ENCODE measurements around the gene NOS1AP.

NOS1AP gene

GRCh38 chr1:162256287-162256686 is 186.8 kb downstream of the NOS1AP start:
- no peak for DNase-seq (ENCODE audit: low spot score)

GRCh38 chr1:162258394-162258793 is 188.9 kb downstream of the NOS1AP start:
- no peak for DNase-seq (ENCODE audit: low spot score)

GRCh38 chr1:162259894-162260455 is 190.5 kb downstream of the NOS1AP start:
- DNase-seq (ENCODE audit: low spot score), result no peak

DNA sequence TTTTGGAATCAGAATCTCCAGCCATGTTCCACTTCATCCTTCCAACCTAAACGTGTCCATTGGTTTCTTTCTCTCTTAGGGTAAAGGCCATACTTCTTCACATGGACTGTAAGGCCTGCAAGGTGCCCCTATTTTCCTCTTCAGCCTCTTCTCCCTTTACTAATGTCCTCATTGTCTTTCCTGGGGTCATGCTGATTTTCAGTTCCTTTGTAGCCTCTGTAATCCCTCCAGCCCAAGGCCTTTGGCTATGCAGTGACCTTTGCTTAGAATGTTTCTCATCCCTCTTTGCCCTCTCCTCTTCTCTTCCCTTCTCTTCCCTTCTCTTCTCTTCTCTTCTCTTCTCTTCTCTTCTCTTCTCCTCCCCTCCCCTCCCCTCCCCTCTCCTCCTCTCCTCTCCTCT is 194.6 kb downstream of the NOS1AP start:
- no peak for DNase-seq (ENCODE audit: low spot score)

DNA sequence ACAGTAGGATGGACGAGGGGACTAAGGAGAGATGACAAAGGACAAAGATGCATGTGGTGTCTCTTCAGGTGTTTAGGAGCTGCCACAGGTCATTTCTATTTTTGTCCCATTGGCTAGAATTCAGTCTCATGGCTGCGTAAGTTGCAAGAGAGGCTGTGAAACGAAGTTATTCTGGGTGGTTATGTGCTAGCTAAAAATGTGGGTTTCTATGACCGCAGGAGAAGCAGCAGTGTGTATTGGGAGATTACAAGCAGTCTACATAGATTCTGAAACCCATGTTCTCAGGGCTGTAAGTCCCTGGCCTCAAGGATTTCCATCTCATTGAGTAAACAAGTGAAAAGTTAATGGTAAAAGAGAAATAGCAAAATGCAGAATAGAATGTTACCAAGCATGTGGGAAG is 196.5 kb downstream of the NOS1AP start:
- no peak for DNase-seq (ENCODE audit: low spot score)

GRCh38 chr1:162270016-162270770 is 200.7 kb downstream of the NOS1AP start:
- DNase-seq (ENCODE audit: low spot score), result no peak

- DNase-seq (ENCODE audit: low spot score), result no peak
Observed at GRCh38 chr1:162271972-162272371, 202.5 kb downstream of the NOS1AP start.

GRCh38 chr1:162272419-162272818 is 202.9 kb downstream of the NOS1AP start:
- no peak for DNase-seq (ENCODE audit: low spot score)

- DNase-seq (ENCODE audit: low spot score), result no peak
Observed at GRCh38 chr1:162275622-162276175, 206.2 kb downstream of the NOS1AP start.

DNA sequence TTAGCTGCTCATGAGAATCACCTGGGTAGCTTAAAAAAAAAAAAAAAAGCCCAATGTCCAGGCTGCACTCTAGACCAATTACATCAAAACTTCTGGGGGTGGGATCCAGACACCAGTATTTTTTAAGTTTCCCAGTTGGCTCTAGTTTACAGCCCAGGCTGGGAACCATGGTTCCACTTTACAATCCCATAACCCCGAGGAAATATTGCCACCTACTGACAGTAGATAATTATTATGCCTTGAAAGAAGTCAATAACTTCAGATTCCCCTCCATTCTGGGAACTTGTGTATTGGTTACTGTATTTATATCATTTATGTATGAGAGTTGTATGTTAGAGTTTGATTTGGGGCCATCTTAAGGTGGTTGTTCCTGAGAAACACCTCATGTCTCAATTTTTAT is 207.0 kb downstream of the NOS1AP start:
- DNase-seq (ENCODE audit: low spot score), result peak; percentile 63

GRCh38 chr1:162279136-162279498 is 209.6 kb downstream of the NOS1AP start:
- no peak for DNase-seq (ENCODE audit: low spot score)

DNA sequence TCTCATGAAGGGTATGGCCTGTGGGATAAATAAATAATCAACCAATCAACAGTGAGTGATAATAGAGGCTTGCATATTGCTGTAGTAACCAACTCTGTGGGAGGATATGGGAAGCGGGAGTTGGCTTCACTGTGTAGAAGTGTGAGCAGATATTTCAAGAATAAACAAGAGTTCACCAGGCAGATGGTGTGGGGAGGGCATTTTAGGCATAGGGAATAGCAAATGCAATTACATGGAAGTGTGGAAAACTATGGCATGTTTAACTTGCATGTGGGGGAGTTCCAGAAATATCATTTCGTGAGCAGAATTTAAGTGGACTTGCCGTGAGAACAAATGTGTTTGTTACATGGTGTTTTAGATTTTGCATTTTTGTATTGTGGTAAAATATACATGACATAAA is 211.9 kb downstream of the NOS1AP start:
- DNase-seq (ENCODE audit: low spot score), result no peak

GRCh38 chr1:162283657-162284056 is 214.2 kb downstream of the NOS1AP start:
- no peak for DNase-seq (ENCODE audit: low spot score)

DNA sequence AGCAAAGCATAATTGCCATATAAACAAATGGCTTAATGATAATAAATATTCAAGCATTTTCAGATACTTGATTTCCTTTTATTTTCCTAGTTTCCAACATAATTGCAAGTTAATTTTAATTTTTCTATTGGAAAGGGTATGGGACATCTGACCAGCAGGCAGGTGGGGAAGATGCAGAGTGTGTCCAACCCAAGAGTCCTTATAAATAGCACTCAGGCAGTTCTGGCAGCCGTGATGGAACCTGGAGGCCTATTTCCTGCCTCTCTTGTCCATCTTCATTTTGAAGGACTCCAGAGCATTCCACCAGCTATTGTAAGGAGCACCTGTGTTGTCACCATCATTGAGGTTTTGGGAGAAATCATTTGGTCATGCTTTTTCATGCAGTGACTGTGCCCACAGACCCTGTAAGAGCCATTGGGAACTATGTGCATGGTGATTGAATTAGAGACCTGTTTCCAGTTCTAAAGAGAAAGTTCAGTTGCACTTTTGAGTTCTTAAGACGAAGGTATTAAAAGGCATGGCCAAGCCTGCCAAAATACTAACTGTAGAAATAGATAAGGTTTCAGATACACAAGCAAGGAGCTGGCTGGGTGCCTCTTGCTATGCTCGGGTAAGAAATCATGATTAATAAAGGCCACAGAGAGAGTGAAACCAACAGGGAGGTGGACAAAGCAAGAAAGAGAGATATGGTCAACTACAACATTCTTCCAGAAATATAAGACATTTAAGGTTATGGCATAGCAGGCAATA is 214.9 kb downstream of the NOS1AP start:
- no peak for DNase-seq (ENCODE audit: low spot score)

DNA sequence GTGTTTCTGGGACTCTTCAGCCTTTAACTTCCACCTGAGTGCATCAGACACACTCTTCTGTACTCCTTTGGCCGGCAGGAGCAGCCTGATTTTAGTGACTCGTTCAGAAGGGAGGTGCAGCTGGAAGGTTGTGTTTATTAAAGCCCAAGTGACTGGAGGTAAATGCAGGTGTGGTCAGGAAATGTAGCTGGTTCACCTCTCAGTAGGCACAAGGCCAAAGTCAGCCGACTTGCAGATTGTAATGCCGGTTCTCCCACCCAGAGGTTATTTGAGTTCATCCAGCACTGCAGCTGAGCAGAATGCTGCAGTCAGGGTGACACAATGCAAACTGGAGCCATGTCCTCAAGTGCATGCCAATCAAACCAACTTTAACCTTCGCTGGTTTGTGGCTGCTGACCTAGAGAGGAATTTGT is 215.7 kb downstream of the NOS1AP start:
- no peak for DNase-seq (ENCODE audit: low spot score)

DNA sequence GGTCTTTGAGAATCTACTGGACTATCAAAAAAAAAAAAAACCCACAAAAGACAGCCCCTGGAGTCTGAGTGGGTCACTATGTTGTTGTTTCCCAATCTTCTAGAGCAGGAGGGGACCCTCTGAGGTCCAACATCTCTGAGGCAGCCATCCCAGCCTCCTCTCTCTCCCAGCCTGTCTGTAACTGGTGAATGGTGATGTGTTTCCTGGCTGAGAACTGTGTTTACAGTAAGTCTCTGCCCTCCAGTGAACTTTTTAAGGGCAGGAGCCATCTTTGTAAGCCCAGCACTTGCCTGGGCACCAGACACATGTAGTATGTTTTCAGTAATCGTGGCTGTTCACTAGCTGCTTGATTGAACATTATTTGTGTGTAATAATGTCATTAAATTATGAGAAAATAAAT is 221.5 kb downstream of the NOS1AP start:
- DNase-seq (ENCODE audit: low spot score), result no peak

GRCh38 chr1:162292422-162292849 is 222.9 kb downstream of the NOS1AP start:
- DNase-seq (ENCODE audit: low spot score), result no peak

GRCh38 chr1:162293073-162293692 is 223.7 kb downstream of the NOS1AP start:
- no peak for DNase-seq (ENCODE audit: low spot score)

DNA sequence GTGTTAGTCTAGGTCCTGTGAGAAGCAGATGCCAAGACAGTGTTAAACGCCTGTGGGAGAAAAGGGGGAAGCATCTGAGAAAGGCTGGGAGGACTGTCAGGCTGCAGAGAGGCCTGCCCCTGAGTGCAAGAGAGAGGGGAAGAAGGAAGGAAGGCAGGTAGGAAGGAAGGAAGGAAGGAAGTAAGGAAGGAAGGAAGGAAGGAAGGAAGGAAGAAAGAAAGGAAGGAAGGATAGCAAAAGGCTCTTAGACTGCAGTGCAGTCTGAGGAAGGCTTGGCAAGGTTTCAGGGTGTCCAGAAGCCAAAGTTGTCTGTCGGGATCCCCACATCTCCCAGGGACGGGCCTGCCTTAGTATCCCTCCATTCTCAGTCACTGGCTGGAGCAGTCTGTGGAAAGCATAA is 224.5 kb downstream of the NOS1AP start:
- no peak for DNase-seq (ENCODE audit: low spot score)

DNA sequence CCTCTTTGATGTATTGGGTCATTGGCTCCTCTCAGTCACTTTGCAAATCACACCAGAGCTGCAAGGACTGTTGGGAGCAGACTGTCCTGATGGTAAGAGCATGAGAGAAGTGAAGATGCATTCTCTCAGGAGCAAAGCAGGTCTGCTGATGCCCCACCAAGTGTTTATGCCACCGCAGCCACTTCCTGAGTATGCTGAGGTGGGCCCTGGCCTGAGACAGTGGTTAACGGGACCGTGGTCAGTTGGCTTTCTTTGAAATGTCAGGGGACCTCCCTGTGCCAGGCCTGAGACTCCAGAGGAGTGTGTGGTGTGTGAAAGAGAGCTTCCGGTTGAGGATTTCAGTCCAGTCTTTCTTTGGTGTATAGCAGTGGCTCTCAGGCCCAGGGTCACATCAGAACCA is 227.7 kb downstream of the NOS1AP start:
- DNase-seq (ENCODE audit: low spot score), result no peak

- DNase-seq (ENCODE audit: low spot score), result no peak
Observed at GRCh38 chr1:162298266-162298665, 228.8 kb downstream of the NOS1AP start.

DNA sequence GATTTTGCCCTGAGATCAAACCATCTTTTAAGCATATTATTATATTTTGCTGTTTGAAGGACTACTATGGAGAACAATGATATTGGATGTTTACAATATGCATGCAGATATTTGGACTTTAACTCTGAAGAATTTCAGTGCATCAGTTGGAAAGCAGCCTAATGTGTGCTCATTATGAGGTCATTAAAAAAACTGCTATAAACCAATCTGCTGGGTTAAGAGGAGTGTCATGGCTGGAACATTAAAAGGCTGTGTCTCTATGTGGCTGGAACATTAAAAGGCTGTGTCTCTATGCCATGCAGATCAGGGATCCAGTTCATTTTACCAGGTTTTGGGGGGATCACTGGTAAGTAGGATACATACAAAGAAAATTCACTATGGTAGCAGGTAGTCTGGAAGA is 229.5 kb downstream of the NOS1AP start:
- no peak for DNase-seq (ENCODE audit: low spot score)
